Nucleus accumbens (tissue), 56 donors: ENCODE results near the gene YEATS4.

Experiments used
- DNase-seq, 56 donors: peaks; one replicate each; lab custom pipeline; 2025; lab: John Stamatoyannopoulos, UW

Gene YEATS4

DNA sequence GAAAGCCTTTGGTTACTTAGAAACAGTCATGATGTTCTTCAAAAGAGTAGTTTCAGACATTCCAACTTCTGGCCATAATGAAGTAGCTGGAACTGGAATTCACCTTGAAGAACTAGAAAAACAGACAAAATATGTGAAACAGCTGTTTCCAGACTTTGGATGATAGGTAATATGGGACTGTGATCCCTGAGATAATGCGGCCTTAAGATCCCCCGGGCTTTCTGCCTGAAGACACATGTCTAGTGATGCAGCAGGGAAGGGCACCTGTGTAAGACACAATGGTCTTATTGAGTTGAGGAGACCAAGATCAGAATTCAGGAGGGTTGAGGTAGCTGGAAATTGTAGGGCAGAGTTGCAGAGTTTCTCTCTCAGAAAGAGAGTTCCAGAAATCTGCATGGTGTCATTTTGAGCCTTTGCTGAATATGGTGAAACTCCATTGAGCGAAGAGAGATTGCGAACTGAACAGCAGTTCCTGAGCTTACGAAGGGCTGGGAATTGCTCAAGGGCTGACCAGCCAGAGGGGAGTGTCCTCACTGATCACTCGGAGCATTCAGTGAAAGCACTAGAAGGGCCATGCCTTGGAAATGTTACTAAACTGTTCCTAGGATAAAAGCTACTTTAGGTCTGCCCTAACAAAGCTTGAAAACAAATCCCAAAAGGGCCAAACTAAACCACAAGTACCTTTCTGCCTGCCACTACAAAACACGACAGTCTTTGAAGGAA lies 69.0 kb downstream of the YEATS4 start:
- DNase-seq, result no peak

DNA sequence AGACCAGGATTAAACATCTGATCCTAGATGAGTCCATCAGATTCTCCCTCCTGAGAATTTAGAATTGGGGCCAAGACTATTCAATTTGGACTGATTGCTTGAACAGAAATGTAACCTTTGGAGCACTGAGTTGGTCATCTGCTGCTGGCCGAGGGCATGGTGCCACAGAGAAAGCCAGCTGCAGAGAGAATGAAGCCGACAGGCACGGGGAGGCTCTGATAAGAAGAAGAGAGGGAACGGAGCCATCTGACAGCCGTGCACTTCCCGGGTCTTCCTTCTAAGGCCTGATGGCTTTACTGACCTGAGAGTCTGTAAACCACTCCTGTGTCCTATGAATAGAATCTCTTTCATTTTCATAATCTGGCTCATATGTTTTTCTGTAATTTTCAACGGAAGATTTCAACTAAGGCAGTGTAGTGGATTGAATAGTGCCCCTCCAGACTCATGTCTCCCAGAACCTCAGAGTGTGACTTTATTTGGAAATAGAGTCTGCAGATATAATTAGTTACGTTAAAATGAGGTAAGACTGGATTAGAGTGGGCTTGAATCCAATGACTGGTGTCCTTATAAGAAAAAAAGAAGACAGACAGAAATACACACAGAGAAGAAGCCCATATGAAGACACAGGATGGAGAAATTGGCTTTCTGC lies 71.5 kb downstream of the YEATS4 start:
- DNase-seq, result peak in 32 of 56 donors; percentile 2 to 60 (median 11)

DNA sequence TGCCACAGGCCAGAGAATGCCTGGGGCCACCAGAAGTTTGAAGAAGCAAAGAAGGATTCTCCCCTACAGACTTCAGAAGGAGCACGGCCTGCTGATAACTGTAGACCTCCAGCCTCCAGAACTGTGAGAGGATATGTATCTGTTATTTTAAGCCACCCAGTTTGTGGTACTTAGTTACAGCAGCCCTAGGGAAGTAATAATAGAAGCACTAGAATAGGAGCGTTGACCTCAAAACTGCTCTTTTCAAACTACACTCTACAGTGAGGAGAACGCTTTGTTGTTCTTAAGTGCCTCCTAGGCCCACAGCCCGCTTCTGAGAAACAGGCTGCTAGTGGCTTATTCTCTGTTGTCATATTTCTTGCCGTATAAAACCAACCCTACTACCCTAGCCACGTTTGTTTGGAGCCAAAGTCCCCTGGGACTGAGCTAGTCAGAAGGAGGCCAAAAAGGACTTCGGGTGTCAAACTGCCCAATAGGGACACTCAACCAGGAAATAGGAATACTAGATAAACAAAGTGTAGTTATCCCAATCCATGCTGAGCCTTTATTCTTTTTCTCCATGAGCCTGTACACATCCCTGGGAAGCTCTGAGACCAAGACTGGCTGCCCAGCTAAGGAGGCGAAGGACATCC lies 72.2 kb downstream of the YEATS4 start:
- no peak for DNase-seq

DNA sequence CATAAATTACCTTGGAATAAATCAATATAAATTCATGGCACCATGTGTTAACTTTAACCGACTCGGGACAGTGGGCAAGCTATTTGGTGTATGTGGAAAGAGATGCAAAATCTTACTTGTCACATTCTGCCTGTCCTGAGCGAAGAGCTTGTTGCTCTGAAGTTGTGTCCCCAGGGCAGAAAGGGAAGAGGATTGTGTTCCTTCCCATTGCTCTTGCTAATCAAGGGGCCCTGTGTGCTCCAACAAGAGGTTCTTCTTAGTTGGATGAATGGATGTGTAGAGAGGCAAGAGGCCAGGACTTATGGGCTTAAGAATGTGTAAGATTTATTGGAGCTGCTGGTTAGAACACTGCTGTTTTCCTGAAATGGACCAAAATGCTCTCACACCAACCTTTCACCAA lies 74.1 kb downstream of the YEATS4 start:
- DNase-seq, result no peak

DNA sequence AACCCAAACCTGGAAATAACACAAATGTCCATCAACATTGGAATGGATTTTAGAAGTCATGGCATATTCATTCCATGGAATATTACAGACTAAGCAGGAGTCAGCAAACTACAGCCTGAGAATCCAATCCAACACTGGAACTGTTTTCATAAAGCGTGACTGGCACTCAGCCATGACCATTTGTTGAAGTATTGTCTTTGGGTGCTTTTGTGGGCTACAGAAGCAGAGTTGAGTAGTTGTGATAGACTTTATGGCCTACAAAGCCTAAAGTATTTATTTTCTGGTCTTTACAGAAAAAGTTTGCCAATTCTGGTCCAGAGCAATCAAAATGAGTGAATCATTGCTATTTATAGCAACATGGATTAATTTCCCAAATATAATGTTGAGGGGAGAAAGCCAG lies 76.1 kb downstream of the YEATS4 start:
- DNase-seq, result peak in 2 of 56 donors; percentile 7

DNA sequence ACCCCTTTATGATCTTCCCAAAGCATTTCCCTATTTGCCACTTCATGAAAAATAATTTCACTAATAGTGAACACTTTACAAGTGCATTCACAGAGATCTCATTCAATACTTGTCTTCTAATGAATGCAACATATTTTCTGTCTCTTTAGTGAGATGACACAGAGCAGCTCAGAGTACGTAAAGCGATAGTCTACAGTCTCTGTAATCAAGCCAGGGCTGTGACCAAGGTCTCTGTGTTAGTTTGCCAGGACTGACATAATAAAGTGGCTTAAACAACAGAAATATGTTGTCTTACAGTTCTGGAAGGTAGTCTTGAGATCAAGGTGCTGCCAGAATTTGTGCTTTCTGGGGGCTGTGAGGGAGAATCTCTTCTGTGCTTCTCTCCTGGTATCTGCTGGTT lies 77.5 kb downstream of the YEATS4 start:
- no peak for DNase-seq

DNA sequence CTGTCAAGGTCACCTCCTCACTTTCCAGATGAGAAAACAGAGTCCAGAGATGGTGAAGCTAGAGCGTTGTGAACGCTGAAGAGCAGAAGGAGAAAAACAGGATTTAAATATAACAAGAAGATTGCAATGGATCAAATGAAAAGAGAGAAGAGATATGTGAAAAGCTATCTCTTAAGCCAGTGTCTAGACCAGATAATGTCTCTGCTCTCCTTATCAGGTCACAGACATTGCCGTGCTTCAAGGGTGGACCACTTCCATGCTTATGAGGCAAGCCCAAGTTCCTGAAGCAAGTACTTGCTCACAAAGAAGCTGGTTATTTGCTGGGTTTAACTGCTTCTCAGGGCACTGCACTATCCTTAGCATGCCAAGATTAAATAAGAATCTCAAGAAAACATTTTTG lies 79.0 kb downstream of the YEATS4 start:
- DNase-seq, result no peak

DNA sequence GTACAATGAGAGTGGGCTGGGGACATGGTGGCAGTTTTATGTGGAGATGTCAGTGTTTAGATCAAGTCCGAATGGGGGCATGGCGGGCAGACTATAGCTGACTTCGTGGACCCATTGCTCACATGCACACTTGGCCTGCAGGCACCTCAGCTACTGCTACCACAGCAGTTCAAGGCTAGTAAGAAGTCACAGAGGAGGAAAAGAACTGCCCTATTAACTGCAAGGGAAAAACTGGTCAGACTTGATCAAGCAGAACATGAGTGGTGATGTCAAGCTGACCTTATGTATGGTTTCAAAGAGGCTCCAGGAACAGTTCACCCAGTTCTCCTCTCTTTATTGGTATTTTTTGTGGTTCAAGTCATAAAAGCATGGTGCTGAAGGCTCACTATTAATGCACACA lies 80.5 kb downstream of the YEATS4 start:
- DNase-seq, result no peak
